BLaER1 treated with 17β-estradiol and CSF1 and Interleukin-3, amounts not matched to agents 10 nM and 100 nM (cell line): Measurements from ENCODE around the gene F8A2.
"Not testable (repeated sequence)": the region's sequence is repeated elsewhere in the genome, so short reads cannot be mapped to it uniquely, and the experiment has no call there.

Experiments used
- H3K27ac ChIP-seq, 11 experiments: shearing (Covaris generic); formaldehyde crosslinking; 2 replicates each; pipeline ENCODE4 v1.8.1; 2022
- H3K27me3 ChIP-seq, 11 experiments: shearing (Covaris generic); formaldehyde crosslinking; 2 replicates each; pipeline ENCODE4 v1.8.1; 2022
- H3K36me3 ChIP-seq, 11 experiments: shearing (Covaris generic); formaldehyde crosslinking; 2 replicates each; pipeline ENCODE4 v1.8.1; 2022
- H3K4me1 ChIP-seq, 10 experiments: shearing (Covaris generic); formaldehyde crosslinking; 2 replicates each; pipeline ENCODE4 v1.8.1; 2022
- H3K4me2 ChIP-seq, 11 experiments: shearing (Covaris generic); formaldehyde crosslinking; 2 replicates each; pipeline ENCODE4 v1.8.1; 2022
- H3K4me3 ChIP-seq, 10 experiments: shearing (Covaris generic); formaldehyde crosslinking; 2 replicates each; pipeline ENCODE4 v1.8.1; 2022
- H3K9ac ChIP-seq, 11 experiments: shearing (Covaris generic); formaldehyde crosslinking; 2 replicates each; pipeline ENCODE4 v1.8.1; 2022
- H3K9me3 ChIP-seq, 11 experiments: shearing (Covaris generic); formaldehyde crosslinking; replicated peaks in 1 of 11; 2 replicates each; pipeline ENCODE4 v1.8.1; 2022
- H4K20me1 ChIP-seq, 11 experiments: shearing (Covaris generic); formaldehyde crosslinking; 2 replicates each; pipeline ENCODE4 v1.8.1; 2022
- Cebpa-rat ChIP-seq, 11 experiments: shearing (Covaris generic); IDR thresholded peaks; 2 replicates each; pipeline ENCODE4 v1.8.1; 2022

F8A2 gene

DNA sequence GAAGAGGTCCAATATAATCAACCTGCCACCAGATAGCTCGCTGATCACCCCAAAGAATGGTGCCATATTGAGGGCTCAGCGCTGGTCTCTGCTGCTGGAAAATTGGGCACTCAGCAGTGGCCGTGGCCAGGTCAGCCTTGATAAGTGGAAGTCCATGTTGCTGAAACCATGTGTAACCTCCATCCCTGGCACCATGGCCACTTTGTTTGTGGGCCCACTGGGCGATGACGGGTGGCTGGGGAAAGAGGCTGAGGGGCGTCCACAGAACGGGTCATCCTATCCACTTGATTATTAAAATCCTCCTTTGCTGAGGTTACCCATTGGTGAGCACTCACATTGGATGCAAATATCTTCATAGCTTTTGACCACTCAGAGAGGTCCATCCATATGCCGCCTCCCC lies 7.7 kb downstream of the F8A2 start:
- Histone ChIP-seq H3K4me1 (peaks cover 0 to 3% (median 0%) of the 10 kb centered on the region in 10 experiments; a peak in 3 of 20 replicates), H3K4me2 (no peak overlapping the region), H3K9me3 (peaks cover 59 to 74% (median 68%) of the 10 kb centered on the region in 11 experiments), H3K36me3 (peaks cover 0 to 36% (median 13%) of the 10 kb centered on the region in 11 experiments; a peak in 12 of 22 replicates), H3K27me3 (peaks cover 0 to 33% (median 6%) of the 10 kb centered on the region in 11 experiments; a peak in 11 of 22 replicates), H3K9ac (no peak overlapping the region), H4K20me1 (no peaks in the 10 kb centered on the region), H3K4me3 (no peak overlapping the region), H3K27ac (no peak overlapping the region)
- TF ChIP-seq Cebpa-rat (IDR thresholded peaks at IDR 0.05): no peak

DNA sequence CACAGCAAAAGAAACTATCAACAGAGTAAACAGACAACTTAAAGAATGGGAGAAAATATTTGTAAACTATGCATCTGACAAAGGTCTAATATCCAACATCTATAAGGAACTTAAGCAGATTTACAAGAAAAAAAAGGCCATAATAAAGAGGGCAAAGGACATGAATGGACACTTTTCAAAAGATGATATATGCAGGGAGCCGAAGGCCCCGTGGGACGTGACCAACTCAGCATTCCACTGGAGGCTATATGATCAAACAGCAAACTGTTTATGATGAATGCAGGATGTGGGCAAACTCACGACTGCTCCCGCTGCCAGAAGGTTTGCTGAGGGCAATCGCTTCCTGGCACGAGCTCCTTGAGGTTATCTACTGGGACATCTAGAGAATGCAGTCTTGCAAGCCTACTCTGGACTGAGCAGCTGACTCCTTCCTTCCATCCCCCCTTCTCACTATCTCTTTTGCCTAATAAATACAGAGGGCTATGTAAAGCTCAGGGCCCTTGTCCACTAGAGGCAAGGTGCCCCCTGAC lies 12.9 kb downstream of the F8A2 start:
- H3K4me3 ChIP-seq, H3K4me1 ChIP-seq, H4K20me1 ChIP-seq, H3K9ac ChIP-seq: not testable (repeated sequence)
- H3K4me2 ChIP-seq: peak overlapping the region in 9 of 11 experiments; percentile 1 to 43 (median 20); a peak in 8 of 22 replicates
- peak overlapping the region in 1 of 11 experiments; percentile 16; a peak in 2 of 22 replicates for H3K27ac ChIP-seq
- H3K9me3 ChIP-seq: peaks cover 58 to 69% (median 61%) of the 10 kb centered on the region in 11 experiments
- peaks cover 0 to 21% (median 6%) of the 10 kb centered on the region in 11 experiments; a peak in 8 of 22 replicates for H3K36me3 ChIP-seq
- H3K27me3 ChIP-seq: peaks cover 0 to 31% (median 15%) of the 10 kb centered on the region in 11 experiments; a peak in 12 of 22 replicates

GRCh38 chrX:155406429-155406828 lies 24.5 kb downstream of the F8A2 start:
- no peaks in the 10 kb centered on the region for H4K20me1 ChIP-seq
- H3K27ac ChIP-seq: no peak overlapping the region

GRCh38 chrX:155417769-155418168 lies 35.9 kb downstream of the F8A2 start:
- H3K4me3 ChIP-seq: no peak overlapping the region
- no peaks in the 10 kb centered on the region for H3K4me1 ChIP-seq
- H3K9ac ChIP-seq: no peak overlapping the region
- TF ChIP-seq Cebpa-rat (IDR thresholded peaks at IDR 0.05): no peak
- H3K4me2 ChIP-seq: no peak overlapping the region
- H3K9me3 ChIP-seq: peaks cover 0 to 13% (median 6%) of the 10 kb centered on the region in 11 experiments; a peak in 7 of 22 replicates
- no peaks in the 10 kb centered on the region for H4K20me1 ChIP-seq
- peaks cover 0 to 35% (median 15%) of the 10 kb centered on the region in 11 experiments; a peak in 14 of 22 replicates for H3K27me3 ChIP-seq
- H3K36me3 ChIP-seq: no peaks in the 10 kb centered on the region
- H3K27ac ChIP-seq: no peak overlapping the region

More at GRCh38 chrX:155406429-155406828, 24.5 kb downstream of the F8A2 start:
- Histone ChIP-seq H3K9ac (no peak overlapping the region), H3K9me3 (peaks cover 37 to 47% (median 42%) of the 10 kb centered on the region in 11 experiments), H3K4me2 (no peak overlapping the region), H3K36me3 (0 out of 22 replicates have a peak, but pooled peaks cover 0 to 5% (median 0%) of the 10 kb centered on the region in 11 experiments), H3K4me1 (no peaks in the 10 kb centered on the region), H3K4me3 (no peak overlapping the region), H3K27me3 (peaks cover 0 to 13% (median 3%) of the 10 kb centered on the region in 11 experiments; a peak in 8 of 22 replicates)
- TF ChIP-seq Cebpa-rat (IDR thresholded peaks at IDR 0.05): no peak
